Right ventricle myocardium superior (tissue), 1 donor: Measurements from ENCODE around the gene MAP2K6. TPM values are rescaled to one million over a fixed set of nuclear protein-coding genes. Genes with fewer than 3 reads are reported as not detected.

ENCODE experiments used
- ATAC-seq: fragments of 200-7000 bp; cut with Tn5 transposase; one replicate; pipeline ENCODE4 v1.9.1; 2020; ENCODE audit warnings: mild to moderate bottlenecking; ENCODE audit not compliant: poor library complexity
- DNase-seq: peaks from one replicate; pipeline ENCODE4 v3.0.0-alpha.2; 2020
- intact Hi-C: fragments of 100-400 bp; cut with DNase I; formaldehyde crosslinking; loops from one replicate; pipeline ENCODE4 v1.11.2; 2022
- total RNA-seq: library from RNA; stranded (reverse); fragmentation: NEBNext Ultra II Directional; extraction: Animal tissue kit (Norgen Biotek cat#: 25700); gene quantifications from one replicate; pipeline ENCODE4 v1.2.1, GENCODE V29; 2021
- donor health status: DM: no; HTN: yes; CAD: no; lungs with severe emphysema.

The MAP2K6 gene
- total RNA-seq, 1 donor from 2014 or later = 2.8 TPM

- DNase-seq (no peak), ATAC-seq (no peak)
- intact Hi-C loops = no loop called here
Observed at GRCh38 chr17:69512946-69513345, 98.4 kb downstream of the MAP2K6 start.

GRCh38 chr17:69516225-69516624 lies 101.7 kb downstream of the MAP2K6 start:
- ATAC-seq (no peak), DNase-seq (no peak)
- intact Hi-C loops = no loop called here

GRCh38 chr17:69516911-69517310 lies 102.4 kb downstream of the MAP2K6 start:
- DNase-seq (no peak), ATAC-seq (no peak)
- intact Hi-C loops = no loop called here

- intact Hi-C loops = no loop called here
- no peak for ATAC-seq
- no peak for DNase-seq
Observed at GRCh38 chr17:69518951-69519350, 104.5 kb downstream of the MAP2K6 start.

- intact Hi-C loops = loop anchor here (5.0 to 10.0 kb wide), 3 partner anchors 186 to 1101 kb away; no protein-coding TSS in a partner anchor
- ATAC-seq (peak; percentile 80), DNase-seq (no peak)
Observed at GRCh38 chr17:69523244-69523861, 108.9 kb downstream of the MAP2K6 start.

GRCh38 chr17:69524854-69525253 lies 110.4 kb downstream of the MAP2K6 start:
- intact Hi-C loops = loop anchor here (5.0 to 10.0 kb wide), 3 partner anchors 188 to 1100 kb away; no protein-coding TSS in a partner anchor

GRCh38 chr17:69525920-69526841 lies 111.7 kb downstream of the MAP2K6 start:
- DNase-seq = no peak
- peak; percentile 86 for ATAC-seq

More at GRCh38 chr17:69524854-69525253, 110.4 kb downstream of the MAP2K6 start:
- no peak for DNase-seq
- ATAC-seq = no peak

GRCh38 chr17:69528035-69528434 lies 113.5 kb downstream of the MAP2K6 start:
- ATAC-seq = no peak
- intact Hi-C loops = loop anchor here (10.0 kb wide), 2 partner anchors 1027 to 1097 kb away; no protein-coding TSS in a partner anchor
- no peak for DNase-seq

More at GRCh38 chr17:69525920-69526841, 111.7 kb downstream of the MAP2K6 start:
- intact Hi-C loops = loop anchor here (10.0 kb wide), 2 partner anchors 1029 to 1099 kb away; no protein-coding TSS in a partner anchor

GRCh38 chr17:69533481-69534234 lies 119.2 kb downstream of the MAP2K6 start:
- ATAC-seq (no peak), DNase-seq (no peak)
- intact Hi-C loops = no loop called here

GRCh38 chr17:69534235-69534621 lies 119.7 kb downstream of the MAP2K6 start:
- DNase-seq (no peak), ATAC-seq (no peak)
- intact Hi-C loops = no loop called here

- intact Hi-C loops = no loop called here
- ATAC-seq (no peak), DNase-seq (no peak)
Observed at GRCh38 chr17:69535016-69535570, 120.6 kb downstream of the MAP2K6 start.

- ATAC-seq = no peak
- intact Hi-C loops = no loop called here
- DNase-seq = no peak
Observed at GRCh38 chr17:69538795-69539194, 124.3 kb downstream of the MAP2K6 start.

GRCh38 chr17:69539274-69539673 lies 124.8 kb downstream of the MAP2K6 start:
- no peak for DNase-seq
- intact Hi-C loops = no loop called here
- no peak for ATAC-seq

- no peak for DNase-seq
- intact Hi-C loops = no loop called here
- ATAC-seq = no peak
Observed at GRCh38 chr17:69539781-69540319, 125.4 kb downstream of the MAP2K6 start.

GRCh38 chr17:69540356-69540755 lies 125.9 kb downstream of the MAP2K6 start:
- ATAC-seq (no peak), DNase-seq (no peak)
- intact Hi-C loops = no loop called here

- DNase-seq = no peak
- no peak for ATAC-seq
- intact Hi-C loops = no loop called here
Observed at GRCh38 chr17:69547230-69547629, 132.7 kb downstream of the MAP2K6 start.

- ATAC-seq (no peak), DNase-seq (no peak)
- intact Hi-C loops = no loop called here
Observed at GRCh38 chr17:69547947-69548346, 133.4 kb downstream of the MAP2K6 start.

- no peak for DNase-seq
- intact Hi-C loops = no loop called here
- ATAC-seq = no peak
Observed at GRCh38 chr17:69551212-69552010, 136.9 kb downstream of the MAP2K6 start.
